ENCODE results near the gene WASHC4.

The WASHC4 gene
- 82.2 to 141 (median 104) reads per million in 4 donors for total RNA-seq

DNA sequence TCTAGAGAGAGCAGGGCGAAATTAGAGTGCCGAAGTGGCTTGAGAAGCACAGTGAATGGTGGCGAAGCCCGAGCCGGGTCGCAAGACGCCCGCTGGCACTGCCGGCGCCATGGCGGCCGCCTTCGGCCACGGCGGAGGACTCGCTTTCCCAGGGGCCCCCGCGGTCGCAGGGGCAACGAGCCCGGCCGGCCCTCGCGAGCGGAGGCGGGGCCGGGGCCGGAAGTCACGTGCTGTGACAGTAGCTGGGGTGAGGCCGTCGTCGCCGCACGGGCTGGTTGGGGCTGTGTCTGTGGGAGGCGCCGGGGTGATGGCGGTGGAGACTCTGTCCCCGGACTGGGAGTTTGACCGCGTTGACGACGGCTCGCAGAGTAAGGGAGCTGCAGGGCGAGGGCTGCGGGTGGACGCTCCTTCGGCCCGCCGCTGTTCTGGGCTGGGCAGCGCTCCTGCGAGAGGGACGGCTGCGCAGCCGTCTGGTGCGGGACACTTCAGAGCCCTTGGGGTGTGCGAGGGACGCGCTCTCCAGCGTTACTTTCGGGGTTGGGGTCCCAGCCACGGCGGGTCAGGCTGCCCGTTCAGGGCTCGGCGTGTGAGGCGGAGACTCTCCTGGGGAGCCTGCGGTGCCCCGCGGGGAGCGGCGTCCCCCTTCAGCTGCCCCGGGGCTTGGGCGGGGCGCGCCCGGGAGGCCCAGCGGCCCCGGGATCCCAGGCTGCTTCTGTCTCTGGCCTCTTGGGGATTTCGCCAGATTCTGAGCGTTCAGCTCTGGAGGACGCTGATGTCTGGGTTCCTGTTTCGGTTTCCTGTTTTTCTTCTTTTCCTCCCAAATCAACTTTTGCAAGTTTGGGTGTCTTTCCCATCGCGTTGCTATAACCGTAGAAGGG is at the start of gene WASHC4:
TSS of gene WASHC4 (plus strand) at position 238 of the 878 bp plus-strand sequence. CDS start at position 308, 70 bp downstream.
- DNase-seq, result peak; percentile 87 to 94 (median 91)

- no peak for DNase-seq
These were observed 46.7 kb upstream of the WASHC4 start for GRCh38 chr12:105060715-105061378.

- no peak for DNase-seq
These were observed 42.9 kb upstream of the WASHC4 start for GRCh38 chr12:105064564-105065178.

DNA sequence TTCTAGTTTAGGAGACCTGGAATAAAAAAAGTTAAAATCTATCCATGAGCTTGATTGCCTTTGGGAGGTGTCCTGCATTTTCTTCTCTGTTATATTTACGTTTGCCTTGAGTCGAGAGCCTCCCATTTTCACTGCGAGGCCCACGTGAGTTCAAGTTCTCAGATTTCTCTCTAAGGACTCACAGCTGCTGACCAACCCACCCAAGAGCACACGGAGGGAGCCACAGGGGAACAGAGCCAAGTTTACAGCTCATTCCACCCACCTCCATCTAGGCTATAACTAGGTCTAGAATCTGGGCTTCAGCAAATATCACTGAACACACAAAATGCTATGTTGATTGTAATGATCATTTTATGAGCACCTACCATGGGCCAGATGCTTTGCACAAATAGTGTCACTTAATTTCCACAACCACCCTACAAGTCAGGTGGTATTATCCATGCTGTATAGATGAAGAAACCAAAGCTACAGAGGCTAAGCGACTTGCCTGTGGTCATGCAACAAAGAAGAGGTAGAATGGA is 40.0 kb upstream of the WASHC4 start:
- no peak for DNase-seq

- DNase-seq, result no peak
These were observed 37.4 kb upstream of the WASHC4 start for GRCh38 chr12:105069936-105070702.

DNA sequence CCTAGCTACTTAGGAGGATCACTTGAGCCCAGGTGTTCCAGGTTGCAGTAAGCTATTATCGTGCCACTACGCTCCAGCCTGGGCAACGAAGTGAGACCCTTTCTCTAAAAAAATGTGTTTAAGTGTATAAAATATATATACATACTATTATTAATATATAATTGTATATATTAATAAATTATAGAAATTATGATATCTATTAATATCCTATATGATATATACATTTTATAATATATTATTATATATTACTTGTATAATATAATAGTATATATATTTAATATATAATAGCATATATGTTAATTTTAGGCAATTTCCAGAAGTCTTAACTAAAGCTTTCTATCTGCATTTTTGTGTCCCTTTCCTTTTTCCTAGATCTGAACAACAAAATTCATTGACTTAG is 35.5 kb upstream of the WASHC4 start:
- DNase-seq, result no peak

DNA sequence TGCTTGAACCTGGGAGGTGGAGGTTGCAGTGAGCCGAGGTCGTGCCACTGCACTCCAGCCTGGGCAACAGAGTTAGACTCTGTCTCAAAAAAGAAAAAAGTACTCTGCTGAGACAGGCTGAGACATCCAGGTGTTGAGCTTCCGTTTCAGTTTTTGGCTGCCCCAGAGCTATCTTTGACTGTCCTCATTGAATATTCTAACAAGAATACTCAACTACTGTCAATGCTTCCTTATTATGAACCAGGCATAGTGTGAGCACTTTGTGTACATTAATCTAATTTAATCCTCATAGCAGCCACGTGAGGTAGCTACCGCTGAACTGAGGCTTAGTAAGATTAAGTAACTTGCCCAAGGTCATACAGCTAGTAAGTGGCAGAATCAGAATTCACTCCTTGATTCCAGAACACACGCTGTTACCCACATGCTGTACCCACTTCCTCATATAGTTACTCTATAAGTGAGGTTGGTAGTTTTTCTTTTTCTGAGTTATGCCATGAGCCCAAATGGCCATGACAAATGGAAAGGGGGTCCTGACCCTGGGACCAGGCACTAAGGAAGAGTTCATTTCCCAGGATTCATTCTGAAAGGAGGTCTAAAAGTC is 34.5 kb upstream of the WASHC4 start:
- DNase-seq, result no peak

- no peak for DNase-seq
These were observed 31.4 kb upstream of the WASHC4 start for GRCh38 chr12:105076098-105076497.

DNA sequence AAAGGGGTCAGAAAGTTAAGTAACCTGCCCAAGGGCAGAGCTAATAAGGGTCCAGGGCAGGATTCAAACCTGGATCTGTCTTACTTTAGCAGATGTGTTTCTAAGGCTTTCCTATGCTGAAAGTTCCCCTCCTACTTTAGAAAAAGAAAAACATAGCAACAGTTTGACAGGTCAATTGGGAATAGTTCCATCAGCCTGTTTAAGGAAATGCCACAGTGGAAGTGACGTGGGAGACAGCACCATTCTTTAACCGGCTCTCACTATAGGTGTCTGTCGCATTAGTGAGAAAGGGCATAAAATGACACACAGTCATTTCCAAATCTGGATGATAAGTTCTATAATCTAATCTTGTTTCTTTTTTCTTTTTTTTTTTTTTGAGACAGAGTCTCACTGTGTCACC is 30.6 kb upstream of the WASHC4 start:
- DNase-seq, result no peak

- no peak for DNase-seq
These were observed 30.1 kb upstream of the WASHC4 start for GRCh38 chr12:105077435-105077834.

GRCh38 chr12:105078712-105079570 is 28.6 kb upstream of the WASHC4 start:
- DNase-seq, result no peak

- no peak for DNase-seq
These were observed 24.5 kb upstream of the WASHC4 start for GRCh38 chr12:105083031-105083430.

DNA sequence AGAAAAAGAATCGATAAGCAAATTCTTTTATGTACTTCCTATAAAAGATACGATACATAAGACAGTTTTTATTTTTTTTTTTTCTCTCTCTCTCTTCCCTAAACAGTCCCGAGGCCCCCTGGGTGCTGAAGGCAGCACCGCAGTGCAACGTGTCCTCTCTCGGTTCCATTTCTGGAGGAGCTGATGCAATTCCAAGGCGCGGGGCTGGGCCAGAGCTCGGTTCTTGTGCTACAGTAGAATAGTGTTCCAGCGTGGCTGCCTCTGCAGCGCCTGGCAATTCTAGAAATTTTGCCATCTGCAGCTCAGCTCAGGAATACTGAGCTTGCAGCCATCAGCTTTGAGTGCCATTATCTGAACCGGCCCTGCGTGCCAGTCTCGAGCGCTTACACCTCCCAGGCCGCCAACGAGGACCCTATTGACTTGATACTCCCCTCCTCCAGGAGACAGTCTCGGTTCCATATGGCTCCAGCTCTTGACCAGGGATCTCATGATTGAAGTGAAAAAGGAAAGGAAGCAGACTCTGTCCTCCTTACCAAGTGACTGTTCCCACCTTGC is 23.9 kb upstream of the WASHC4 start:
- DNase-seq, result no peak

GRCh38 chr12:105084251-105085250 is 23.0 kb upstream of the WASHC4 start, which contains the start of gene ALDH1L2:
TSS of gene ALDH1L2 (minus strand) at chr12:105084458. CDS start at chr12:105084436, 22 bp downstream.
- peak; percentile 15 to 67 (median 19) for DNase-seq

GRCh38 chr12:105085501-105085900 is 22.0 kb upstream of the WASHC4 start:
- no peak for DNase-seq

- no peak for DNase-seq
These were observed 17.7 kb upstream of the WASHC4 start for GRCh38 chr12:105089817-105090216.

DNA sequence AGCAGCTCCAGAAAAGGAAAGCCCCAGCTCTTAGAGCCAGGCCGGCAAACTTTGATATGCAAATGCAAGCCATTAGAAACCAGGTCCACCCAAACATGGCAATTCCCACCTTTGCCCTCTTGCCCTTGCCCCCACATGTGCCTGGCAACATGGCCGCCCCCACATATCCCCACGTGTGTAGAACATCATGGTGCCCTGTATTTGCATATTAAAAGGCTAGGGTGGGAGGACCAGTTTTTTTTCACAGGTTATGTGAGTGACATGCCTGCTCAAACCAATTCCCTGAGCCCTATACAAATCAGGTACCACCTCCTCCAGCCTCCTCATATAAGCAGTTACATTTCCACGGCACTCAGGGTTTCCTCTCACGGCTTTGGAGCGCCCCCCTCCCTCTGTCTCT is 17.2 kb upstream of the WASHC4 start:
- no peak for DNase-seq

DNA sequence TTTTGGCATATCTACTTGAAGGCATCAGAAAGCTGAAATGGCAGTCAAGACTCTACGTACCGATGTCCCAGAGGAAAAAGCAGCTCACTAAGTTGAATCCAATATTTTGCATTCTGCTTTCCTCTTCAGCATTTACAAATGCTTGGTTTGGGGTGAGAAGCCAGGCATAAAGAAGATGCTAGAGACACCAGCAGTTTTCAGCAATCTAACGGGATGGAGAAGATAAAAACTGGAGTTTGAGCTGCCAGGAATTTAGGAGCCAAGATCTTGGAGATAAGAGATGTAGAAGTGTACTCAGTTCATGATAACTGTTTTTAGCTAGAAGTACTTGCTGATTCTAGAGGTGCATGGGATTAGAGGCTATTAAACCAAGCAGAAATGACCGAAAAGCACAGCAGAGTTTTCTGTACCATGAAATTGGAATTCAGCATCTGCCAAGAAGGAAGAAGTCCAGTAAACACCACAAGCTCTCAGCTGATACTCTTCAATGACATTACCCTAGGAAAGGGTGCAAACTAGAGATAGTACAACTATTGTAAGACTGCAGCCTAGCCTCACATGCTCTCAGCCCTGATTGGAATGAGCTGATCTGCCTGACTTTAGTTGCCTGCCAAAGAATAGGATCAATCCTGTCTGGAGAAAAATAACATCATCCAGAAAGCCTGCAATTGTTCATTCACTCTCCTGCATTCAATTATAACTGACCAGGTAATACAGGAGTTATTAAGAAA is 15.9 kb upstream of the WASHC4 start:
- no peak for DNase-seq

DNA sequence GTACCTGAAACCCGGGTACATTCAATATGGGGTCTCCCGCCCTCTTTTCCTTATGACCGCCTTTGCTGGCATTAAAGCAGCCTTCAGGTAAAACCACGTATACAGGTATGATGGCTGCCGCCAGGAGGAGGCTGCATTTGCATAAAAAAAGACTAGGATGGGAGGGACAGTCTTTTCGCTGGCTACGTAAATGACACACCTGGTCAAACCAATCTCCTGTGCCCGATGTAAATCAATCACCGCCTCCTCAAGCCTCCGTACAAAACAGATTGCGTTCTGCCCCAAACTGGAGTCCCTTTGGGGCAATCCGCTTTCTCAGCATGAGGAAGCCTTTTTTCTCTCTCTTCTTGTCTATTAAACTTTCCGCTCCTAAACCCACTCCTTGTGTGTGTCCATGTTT is 15.2 kb upstream of the WASHC4 start:
- no peak for DNase-seq
